Keratinocyte (primary cell): ENCODE results near the gene C14orf119.

Experiments
- CTCF ChIP-seq, 3 experiments: IDR thresholded peaks in 1 of 3; conservative IDR thresholded peaks in 1 of 3; optimal IDR thresholded peaks in 1 of 3; 2 replicates in 2 of 3; 3 replicates in 1 of 3; pipeline versions ENCODE3 to v1.5.1; 2011; ENCODE audit warnings: low read length in 3 of 3, mild to moderate bottlenecking in 3 of 3, moderate library complexity in 2 of 3, control low read depth in 1 of 3, inconsistent platforms in 1 of 3; ENCODE audit not compliant: insufficient read depth in 2 of 3; ENCODE audit errors: extremely low read depth in 1 of 3
- EZH2 ChIP-seq: IDR thresholded peaks from one replicate; pipeline ENCODE4 v1.6.1; 2012; ENCODE audit warnings: inconsistent platforms, mild to moderate bottlenecking, low read length, moderate library complexity

DNA sequence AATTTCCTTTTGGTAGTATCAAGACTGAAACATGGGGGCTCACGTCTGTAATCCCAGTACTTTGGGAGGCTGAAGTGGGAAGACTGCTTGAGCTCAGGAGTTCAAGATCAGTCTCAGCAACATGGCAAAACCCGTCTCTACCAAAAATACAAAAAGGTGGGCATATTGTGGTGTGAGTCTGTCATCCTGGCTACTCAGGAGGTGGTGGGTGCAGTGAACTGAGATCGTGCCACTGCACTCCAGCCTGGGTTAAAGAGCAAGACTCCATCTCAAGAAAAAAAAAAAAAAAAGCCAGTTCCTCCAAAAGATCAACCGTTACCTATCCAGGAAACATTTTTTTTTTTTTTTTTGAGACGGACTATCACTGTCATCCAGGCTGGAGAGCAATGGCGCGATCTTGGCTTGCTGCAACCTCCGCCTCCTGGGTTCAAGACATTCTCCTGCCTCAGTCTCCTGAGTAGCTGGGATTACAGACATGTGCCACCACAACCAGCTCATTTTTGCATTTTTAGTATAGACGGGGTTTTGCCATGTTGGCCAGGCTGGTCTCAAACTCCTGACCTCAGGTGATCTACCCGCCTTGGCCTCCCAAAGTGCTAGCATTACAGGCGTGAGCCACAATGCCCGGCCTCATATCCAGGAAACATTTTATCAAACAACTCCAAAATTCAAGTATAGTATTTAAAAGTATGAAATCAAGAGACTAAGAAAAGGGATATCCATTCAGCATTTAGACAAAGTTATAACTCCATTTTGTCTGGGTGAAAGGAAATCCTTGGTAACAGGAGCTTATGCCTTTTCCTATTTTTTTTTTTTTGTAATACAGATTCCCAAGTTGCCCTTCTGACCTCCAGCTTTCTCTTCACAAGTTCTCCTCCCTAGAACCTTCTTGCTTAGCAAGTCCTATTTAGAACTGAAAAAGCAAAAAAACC, 3.7 kb upstream of the C14orf119 start:
- TF ChIP-seq CTCF (optimal IDR thresholded peaks at IDR 0.05 in 1 of 3, IDR thresholded peaks at IDR 0.05 in 1 of 3, conservative IDR thresholded peaks at IDR 0.05 in 1 of 3; ENCODE audit: extremely low read depth in 1 of 3, insufficient read depth in 2 of 3, low read length in 3 of 3) (no peak), EZH2 (no peak)
